ENCODE measurements around the gene GRAPL.
"Not testable (repeated sequence)": the region's sequence is repeated elsewhere in the genome, so short reads cannot be mapped to it uniquely, and the experiment has no call there.

- not testable (repeated sequence) for TF ChIP-seq CTCF, EP300, POLR2A (IDR thresholded peaks at IDR 0.05)
Measured at GRCh38 chr17:19108517-19108916, 18.9 kb upstream of the GRAPL start.

Measured in ovary (tissue), 3 donors.